Activated CD4-positive, CD25-positive, alpha-beta regulatory T cell treated with anti-CD3 and anti-CD28 coated beads, Interleukin-2, amount 50 U/mL, for 16 hours (primary cell): ENCODE results near the gene RAP1GAP.
A peak's percentile ranks its signal among the peaks of the same experiment; 100 is the strongest.

Source experiments
- DNase-seq: peaks from one replicate; pipeline ENCODE4 v3.0.0-alpha.2; 2020; ENCODE audit warnings: low read depth, low spot score

The RAP1GAP gene

GRCh38 chr1:21662426-21663247, 6.5 kb downstream of the RAP1GAP start:
- no peak for DNase-seq

GRCh38 chr1:21661886-21662285, 7.3 kb downstream of the RAP1GAP start:
- DNase-seq, result no peak

GRCh38 chr1:21659924-21660326, 9.2 kb downstream of the RAP1GAP start:
- DNase-seq, result no peak

GRCh38 chr1:21659099-21659923, 9.8 kb downstream of the RAP1GAP start:
- peak; percentile 53 for DNase-seq

GRCh38 chr1:21657456-21658190, 11.5 kb downstream of the RAP1GAP start:
- no peak for DNase-seq

GRCh38 chr1:21655748-21656147, 13.4 kb downstream of the RAP1GAP start:
- DNase-seq, result no peak

GRCh38 chr1:21655259-21655658, 13.9 kb downstream of the RAP1GAP start:
- no peak for DNase-seq

GRCh38 chr1:21654209-21654608, 14.9 kb downstream of the RAP1GAP start:
- DNase-seq, result no peak

- no peak for DNase-seq
Measured at GRCh38 chr1:21653744-21654100, 15.4 kb downstream of the RAP1GAP start.

- DNase-seq, result no peak
Measured at GRCh38 chr1:21652937-21653743, 16.0 kb downstream of the RAP1GAP start.

- no peak for DNase-seq
Measured at GRCh38 chr1:21652101-21652936, 16.8 kb downstream of the RAP1GAP start.

- no peak for DNase-seq
Measured at GRCh38 chr1:21651214-21652042, 17.7 kb downstream of the RAP1GAP start.

GRCh38 chr1:21650400-21650799, 18.8 kb downstream of the RAP1GAP start:
- no peak for DNase-seq

- DNase-seq, result no peak
Measured at GRCh38 chr1:21649315-21649714, 19.8 kb downstream of the RAP1GAP start.

GRCh38 chr1:21648791-21649190, 20.4 kb downstream of the RAP1GAP start:
- no peak for DNase-seq

- DNase-seq, result no peak
Measured at GRCh38 chr1:21648352-21648730, 20.8 kb downstream of the RAP1GAP start.

- DNase-seq, result no peak
Measured at GRCh38 chr1:21647431-21648351, 21.5 kb downstream of the RAP1GAP start.

- no peak for DNase-seq
Measured at GRCh38 chr1:21645550-21645949, 23.6 kb downstream of the RAP1GAP start.
